Stimulated activated CD8-positive, alpha-beta memory T cell treated with anti-CD3 and anti-CD28 coated beads, Interleukin-4, amount 100 ng/mL, for 48 hours (primary cell): ENCODE data around the gene ALKBH4.
"Not testable (repeated sequence)": the region's sequence is repeated elsewhere in the genome, so short reads cannot be mapped to it uniquely, and the experiment has no call there.

Experiments used
- DNase-seq: peaks from one replicate; pipeline ENCODE4 v3.0.0-alpha.2; 2020

The ALKBH4 gene

GRCh38 chr7:102464577-102465280, at the start of gene ALKBH4, which contains the start of gene LRWD1:
TSS of gene ALKBH4 (minus strand) at chr7:102464863. CDS start at chr7:102464836, 27 bp downstream.
TSS of gene LRWD1 (plus strand) at chr7:102464984. CDS start at chr7:102465081, 97 bp downstream.
- DNase-seq = peak; percentile 98

GRCh38 chr7:102512642-102513221, 48.1 kb upstream of the ALKBH4 start:
- DNase-seq = not testable (repeated sequence)

GRCh38 chr7:102511860-102512522, 47.3 kb upstream of the ALKBH4 start:
- DNase-seq = not testable (repeated sequence)

GRCh38 chr7:102510575-102510974, 45.9 kb upstream of the ALKBH4 start:
- DNase-seq = not testable (repeated sequence)

GRCh38 chr7:102507410-102508088, 42.9 kb upstream of the ALKBH4 start:
- not testable (repeated sequence) for DNase-seq

GRCh38 chr7:102505298-102506185, 40.9 kb upstream of the ALKBH4 start:
- DNase-seq = not testable (repeated sequence)

GRCh38 chr7:102503141-102503540, 38.5 kb upstream of the ALKBH4 start:
- not testable (repeated sequence) for DNase-seq

GRCh38 chr7:102498321-102498720, 33.7 kb upstream of the ALKBH4 start:
- DNase-seq = not testable (repeated sequence)

GRCh38 chr7:102497308-102497707, 32.6 kb upstream of the ALKBH4 start:
- DNase-seq = not testable (repeated sequence)

GRCh38 chr7:102496861-102497260, 32.2 kb upstream of the ALKBH4 start:
- not testable (repeated sequence) for DNase-seq

GRCh38 chr7:102494473-102495149, 29.9 kb upstream of the ALKBH4 start:
- DNase-seq = not testable (repeated sequence)

- DNase-seq = not testable (repeated sequence)
Observed at GRCh38 chr7:102494026-102494425, 29.4 kb upstream of the ALKBH4 start.

- DNase-seq = not testable (repeated sequence)
Observed at GRCh38 chr7:102493220-102493935, 28.7 kb upstream of the ALKBH4 start.

GRCh38 chr7:102490529-102491075, 25.9 kb upstream of the ALKBH4 start:
- DNase-seq = peak; percentile 89

- DNase-seq = not testable (repeated sequence)
Observed at GRCh38 chr7:102484317-102484716, 19.7 kb upstream of the ALKBH4 start.

GRCh38 chr7:102481962-102482361, 17.3 kb upstream of the ALKBH4 start:
- DNase-seq = not testable (repeated sequence)

GRCh38 chr7:102479982-102480637, 15.4 kb upstream of the ALKBH4 start:
- peak; percentile 61 for DNase-seq

- DNase-seq = not testable (repeated sequence)
Observed at GRCh38 chr7:102479209-102479584, 14.5 kb upstream of the ALKBH4 start.

- peak; percentile 92 for DNase-seq
Observed at GRCh38 chr7:102478314-102479208, 13.9 kb upstream of the ALKBH4 start, which contains the start of gene POLR2J. TSS of gene POLR2J (minus strand) at chr7:102478922. CDS start at chr7:102478860, 62 bp downstream.
